Neural cell (in vitro differentiated cells): ENCODE results near the gene FGD5. TPM values are rescaled to one million over a fixed set of nuclear protein-coding genes. Genes with fewer than 3 reads are reported as not detected.

Experiments
- H2AFZ ChIP-seq: fragments of 200-600, 300-800 bp; sonication (generic), shearing (Covaris generic); 2 replicates; pipeline ENCODE4 v1.6.0; 2014; ENCODE audit warnings: low read depth, mild to moderate bottlenecking, antibody characterized with exemption, low read length, moderate library complexity
- H3F3A ChIP-seq: fragments of 200-600 bp; shearing (Covaris generic); 2 replicates; pipeline ENCODE4 v1.6.1; 2016; ENCODE audit warnings: mild to moderate bottlenecking, moderate library complexity, mixed read lengths, antibody characterized with exemption, low read length; ENCODE audit not compliant: insufficient read depth, poor library complexity, severe bottlenecking
- H3K27ac ChIP-seq: fragments of 200-600, 300-800 bp; sonication (generic), shearing (Covaris generic); 2 replicates; pipeline ENCODE4 v1.5.1; 2014; ENCODE audit warnings: mild to moderate bottlenecking, low read length, moderate library complexity
- H3K27me3 ChIP-seq: fragments of 300-800, 200-600 bp; sonication (generic), shearing (Covaris generic); 2 replicates; pipeline ENCODE4 v1.6.0; 2014; ENCODE audit warnings: mild to moderate bottlenecking, low read depth, low read length, moderate library complexity; ENCODE audit not compliant: insufficient read depth
- H3K36me3 ChIP-seq: fragments of 300-800, 200-600 bp; sonication (generic), shearing (Covaris generic); 2 replicates; pipeline ENCODE4 v1.5.1; 2014; ENCODE audit warnings: mild to moderate bottlenecking, antibody characterized with exemption, low read length, moderate library complexity; ENCODE audit not compliant: insufficient read depth
- H3K4me2 ChIP-seq: fragments of 300-800, 200-600 bp; sonication (generic), shearing (Covaris generic); 2 replicates; pipeline ENCODE4 v1.6.0; 2014; ENCODE audit warnings: mild to moderate bottlenecking, low read length
- H3K4me3 ChIP-seq: fragments of 300-800, 200-600 bp; sonication (generic), shearing (Covaris generic); 2 replicates; pipeline ENCODE4 v1.5.1; 2014; ENCODE audit warnings: mild to moderate bottlenecking, low read length, moderate library complexity
- H3K79me2 ChIP-seq: fragments of 200-600 bp; shearing (Covaris generic); replicated peaks from 2 replicates; pipeline ENCODE4 v1.6.0; 2014; ENCODE audit warnings: mild to moderate bottlenecking, low read length, moderate library complexity; ENCODE audit not compliant: insufficient read depth
- H3K9ac ChIP-seq: fragments of 300-800, 200-600 bp; sonication (generic), shearing (Covaris generic); 2 replicates; pipeline ENCODE4 v1.6.1; 2016; ENCODE audit warnings: mild to moderate bottlenecking, low read length, mixed read lengths
- H3K9me2 ChIP-seq: fragments of 200-600 bp; shearing (Covaris generic); 2 replicates; pipeline ENCODE4 v1.6.1; 2016; ENCODE audit warnings: mild to moderate bottlenecking, low read length, mixed read lengths; ENCODE audit not compliant: insufficient read depth
- H3K9me3 ChIP-seq: fragments of 200-600, 300-800 bp; sonication (generic), shearing (Covaris generic); 2 replicates; pipeline ENCODE4 v1.6.1; 2016; ENCODE audit warnings: mild to moderate bottlenecking, mixed run types, low read length, moderate library complexity, mixed read lengths
- H4K20me1 ChIP-seq: fragments of 200-600 bp; shearing (Covaris generic); 2 replicates; pipeline ENCODE4 v1.6.1; 2016; ENCODE audit warnings: mild to moderate bottlenecking, mixed run types; ENCODE audit not compliant: insufficient read depth
- CTCF ChIP-seq: fragments of 450-650 bp; IDR thresholded peaks from 2 replicates; pipeline ENCODE4 v1.5.1; 2014; ENCODE audit warnings: antibody characterized with exemption, mild to moderate bottlenecking, moderate library complexity; ENCODE audit not compliant: poor library complexity, severe bottlenecking
- EP300 ChIP-seq: fragments of 450-650 bp; conservative IDR thresholded peaks from 2 replicates; pipeline ENCODE4 v1.6.1; 2014; ENCODE audit warnings: antibody characterized with exemption, mild to moderate bottlenecking, moderate library complexity; ENCODE audit not compliant: poor library complexity, severe bottlenecking
- EZH2 ChIP-seq: fragments of 200-600, 300-800 bp; shearing (Covaris generic), sonication (generic); IDR thresholded peaks from 2 replicates; pipeline ENCODE4 v1.6.1; 2014; ENCODE audit warnings: antibody characterized with exemption, low read length, borderline replicate concordance, mild to moderate bottlenecking; ENCODE audit not compliant: insufficient read depth, poor library complexity, severe bottlenecking
- MXI1 ChIP-seq: fragments of 450-650 bp; conservative IDR thresholded peaks from 2 replicates; pipeline ENCODE4 v1.6.1; 2014; ENCODE audit warnings: antibody characterized with exemption, mild to moderate bottlenecking; ENCODE audit not compliant: poor library complexity, severe bottlenecking
- POLR2AphosphoS5 ChIP-seq: IDR thresholded peaks from 2 replicates; pipeline ENCODE4 v1.6.1; 2012
- RAD21 ChIP-seq: fragments of 450-650 bp; conservative IDR thresholded peaks from 2 replicates; pipeline ENCODE4 v1.6.1; 2014; ENCODE audit warnings: antibody characterized with exemption, mild to moderate bottlenecking, moderate library complexity
- REST ChIP-seq: IDR thresholded peaks from 2 replicates; pipeline ENCODE4 v1.6.1; 2012; ENCODE audit warnings: borderline replicate concordance
- SMC3 ChIP-seq: fragments of 450-650 bp; conservative IDR thresholded peaks from 2 replicates; pipeline ENCODE4 v1.6.1; 2014; ENCODE audit warnings: antibody characterized with exemption, mild to moderate bottlenecking, moderate library complexity; ENCODE audit not compliant: poor library complexity
- TAF1 ChIP-seq: IDR thresholded peaks from 2 replicates; pipeline ENCODE4 v1.6.1; 2012; ENCODE audit warnings: low read depth
- polyA plus RNA-seq: library from polyadenylated mRNA; depleted of rRNA; stranded (reverse); fragments of >200 nt; gene quantifications from 2 replicates; pipeline ENCODE4 v1.2.3, GENCODE V29; 2014

FGD5 gene
- polyA plus RNA-seq, 1 donor from 2014 or later, result not detected

GRCh38 chr3:14822670-14823390, 4.1 kb downstream of the FGD5 start:
- H3K4me2 ChIP-seq, result no peak overlapping the region
- H3K27ac ChIP-seq, result no peak overlapping the region

GRCh38 chr3:14823393-14823792, 4.6 kb downstream of the FGD5 start:
- no peaks in the 10 kb centered on the region for H3K36me3 ChIP-seq
- H4K20me1 ChIP-seq, result no peaks in the 10 kb centered on the region
- no peak overlapping the region for H2AFZ ChIP-seq
- H3K4me3 ChIP-seq, result no peak overlapping the region
- H3K9me3 ChIP-seq, result no peaks in the 10 kb centered on the region
- TF ChIP-seq SMC3 (no peak), CTCF (no peak), TAF1 (no peak), POLR2AphosphoS5 (no peak), EP300 (no peak), MXI1 (no peak), EZH2 (no peak), REST (no peak), RAD21 (no peak)
- H3K79me2 ChIP-seq, result no peaks in the 10 kb centered on the region
- H3K4me2 ChIP-seq, result no peak overlapping the region
- no peak overlapping the region for H3K27ac ChIP-seq
- no peaks in the 10 kb centered on the region for H3K27me3 ChIP-seq
- H3F3A ChIP-seq, result no peaks in the 10 kb centered on the region
- no peaks in the 10 kb centered on the region for H3K9me2 ChIP-seq
- H3K9ac ChIP-seq, result no peak overlapping the region

More at GRCh38 chr3:14822670-14823390, 4.1 kb downstream of the FGD5 start:
- TF ChIP-seq EZH2 (no peak), RAD21 (no peak), POLR2AphosphoS5 (peak; percentile 43), REST (no peak)
- H3K9me3 ChIP-seq, result no peaks in the 10 kb centered on the region
- H3K9me2 ChIP-seq, result no peaks in the 10 kb centered on the region
- no peaks in the 10 kb centered on the region for H3K27me3 ChIP-seq
- H3K36me3 ChIP-seq, result no peaks in the 10 kb centered on the region
- no peak overlapping the region for H2AFZ ChIP-seq
- H3K4me3 ChIP-seq, result no peak overlapping the region
- H3K79me2 ChIP-seq, result no peaks in the 10 kb centered on the region
- H4K20me1 ChIP-seq, result no peaks in the 10 kb centered on the region
- H3F3A ChIP-seq, result no peaks in the 10 kb centered on the region
- H3K9ac ChIP-seq, result no peak overlapping the region
